Epidermal melanocyte (primary cell): ENCODE measurements around the gene CAT.

ENCODE experiments used
- DNase-seq: peaks from one replicate; pipeline ENCODE4 v3.0.0; 2011; ENCODE audit warnings: low spot score; ENCODE audit not compliant: insufficient read length

CAT gene

DNA sequence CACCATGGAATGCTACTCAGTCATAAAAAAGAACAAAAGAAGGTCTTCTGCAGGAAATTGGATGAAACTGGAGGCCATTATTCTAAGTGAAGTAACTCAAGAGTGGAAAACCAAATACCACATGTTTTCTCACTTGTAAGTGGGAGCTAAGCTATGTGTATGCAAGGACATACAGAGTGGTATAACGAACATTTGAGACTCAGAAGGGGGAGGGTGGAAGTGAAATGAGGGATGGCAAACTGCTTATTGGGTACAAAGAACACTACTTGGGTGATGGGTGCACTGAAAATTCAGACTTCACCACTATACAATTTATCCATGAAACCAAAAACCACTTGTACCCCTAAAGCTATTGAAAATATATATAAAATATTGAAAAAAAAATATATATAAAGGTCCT is 13.4 kb upstream of the CAT start:
- no peak for DNase-seq

DNA sequence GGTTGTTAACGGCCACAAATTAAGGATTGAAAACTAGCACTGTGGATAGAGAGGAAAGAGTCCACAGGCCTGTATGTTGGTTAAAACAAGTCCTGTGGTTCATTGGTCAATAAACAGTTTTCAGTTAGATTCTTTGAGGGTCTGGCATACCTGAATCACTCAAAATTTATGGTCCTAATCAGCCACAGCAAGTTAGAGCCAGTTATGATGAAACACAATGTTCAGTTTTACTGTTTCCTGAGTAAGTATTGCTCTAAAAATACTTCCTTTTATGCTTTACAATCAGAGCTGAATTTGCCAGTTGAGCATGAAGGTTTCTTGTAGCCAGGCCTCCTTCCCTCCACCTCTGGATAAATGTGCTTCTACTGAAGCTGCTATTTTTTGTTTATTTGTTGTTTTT is 12.9 kb upstream of the CAT start:
- DNase-seq, result no peak

DNA sequence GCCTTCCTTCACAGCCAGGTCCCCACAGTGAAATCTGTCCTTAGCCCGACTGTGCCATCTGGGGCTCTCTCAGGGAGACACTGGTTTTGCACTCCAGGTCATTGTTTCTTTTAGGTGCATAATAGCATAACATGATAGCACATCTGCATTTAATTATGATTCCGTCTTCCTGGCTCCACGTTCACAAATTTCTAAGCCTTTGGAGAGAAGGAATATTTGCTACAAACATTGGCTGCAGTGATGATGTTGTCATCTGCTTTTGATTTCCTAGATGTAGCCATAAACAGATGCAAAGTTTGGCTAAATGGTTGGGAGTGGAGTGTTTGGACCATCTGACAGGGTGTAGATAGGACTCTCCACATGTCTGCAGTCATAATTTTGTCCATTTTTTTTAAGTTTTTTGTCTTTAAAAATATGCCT is 12.0 kb upstream of the CAT start:
- DNase-seq, result no peak

DNA sequence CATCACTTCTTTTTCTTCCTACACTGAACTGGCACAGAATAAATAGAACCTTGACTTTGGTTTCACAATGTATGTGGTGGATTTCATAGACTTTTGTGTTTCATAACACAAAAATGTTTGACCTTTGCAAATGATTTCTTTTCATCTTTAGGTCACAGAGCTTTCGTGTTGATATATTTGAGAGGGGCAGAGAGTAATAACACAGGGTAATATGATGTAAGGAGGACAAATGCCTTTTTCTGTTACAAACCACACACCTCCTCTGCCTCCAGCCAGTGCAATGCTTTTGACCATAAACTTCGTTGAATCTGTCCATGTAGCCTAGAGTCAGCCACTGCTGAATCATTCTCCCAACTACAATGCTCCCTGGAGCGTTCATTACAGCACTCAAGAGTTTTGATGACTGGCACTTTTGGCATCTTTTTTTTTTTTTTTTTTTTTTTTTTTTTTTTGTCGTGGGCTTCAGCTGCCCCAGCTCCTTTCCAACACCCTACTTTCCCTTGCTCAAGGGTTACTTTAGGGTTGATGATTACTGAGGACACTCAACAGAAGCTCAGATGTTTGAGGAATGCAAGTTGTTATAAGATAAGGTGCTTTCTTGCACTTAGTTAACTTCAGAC is 11.4 kb upstream of the CAT start:
- no peak for DNase-seq

DNA sequence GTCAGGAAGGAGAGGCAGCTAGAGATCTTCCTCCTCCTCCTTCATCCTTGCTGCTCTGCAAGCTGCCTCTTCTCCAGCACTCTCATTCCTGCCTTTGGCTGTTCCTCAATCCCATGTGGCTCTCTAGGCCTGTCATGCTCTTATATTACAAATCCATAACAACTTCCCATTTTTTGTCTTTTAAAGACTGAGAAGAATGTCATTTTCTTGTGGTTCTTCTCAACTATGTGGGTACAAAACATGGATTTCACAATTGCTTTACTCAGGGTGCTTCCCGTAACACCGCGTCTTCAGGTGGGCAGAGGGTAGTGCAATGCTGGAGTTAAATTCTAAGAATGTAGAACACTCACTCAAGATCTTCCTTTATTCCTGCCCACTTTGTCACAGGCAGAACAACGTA is 6.8 kb upstream of the CAT start:
- DNase-seq, result no peak

DNA sequence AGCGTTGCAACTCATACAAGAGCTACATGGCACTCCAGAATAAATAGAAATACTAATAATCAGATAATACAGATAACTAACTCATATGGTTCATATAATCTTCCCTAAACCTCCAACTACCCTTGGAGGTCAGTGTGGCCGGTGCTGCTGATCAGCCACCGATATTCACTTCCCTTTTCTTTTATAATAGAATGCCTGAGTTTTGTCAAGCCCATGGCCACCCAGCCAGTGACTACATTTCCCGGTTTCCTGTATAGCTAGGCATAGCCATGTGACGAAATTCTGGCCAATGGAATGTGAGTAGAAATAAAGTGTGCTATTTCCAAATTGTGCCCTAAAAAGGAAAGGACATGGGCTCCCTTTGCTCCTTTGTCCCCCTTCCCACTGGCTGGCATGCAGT is 5.9 kb upstream of the CAT start:
- no peak for DNase-seq

DNA sequence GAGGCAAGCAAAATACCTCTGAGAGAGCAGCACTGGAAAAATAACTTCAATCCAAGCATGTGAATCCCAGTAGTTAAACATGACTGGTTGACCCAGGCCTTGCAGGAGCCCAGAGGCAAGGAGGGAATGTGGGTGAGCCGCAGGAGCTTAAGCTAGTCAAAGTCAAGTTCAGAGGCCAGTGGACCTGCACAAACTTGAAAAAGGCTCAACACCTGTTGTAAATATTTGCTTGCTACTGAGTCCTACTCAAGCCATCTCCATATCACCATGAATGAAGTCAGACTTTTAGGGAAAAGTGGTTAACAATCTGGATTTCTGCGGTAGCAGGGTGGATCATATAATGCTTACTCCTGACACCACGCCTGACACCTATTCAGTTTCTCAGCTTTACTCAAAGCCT is 4.8 kb upstream of the CAT start:
- no peak for DNase-seq

DNA sequence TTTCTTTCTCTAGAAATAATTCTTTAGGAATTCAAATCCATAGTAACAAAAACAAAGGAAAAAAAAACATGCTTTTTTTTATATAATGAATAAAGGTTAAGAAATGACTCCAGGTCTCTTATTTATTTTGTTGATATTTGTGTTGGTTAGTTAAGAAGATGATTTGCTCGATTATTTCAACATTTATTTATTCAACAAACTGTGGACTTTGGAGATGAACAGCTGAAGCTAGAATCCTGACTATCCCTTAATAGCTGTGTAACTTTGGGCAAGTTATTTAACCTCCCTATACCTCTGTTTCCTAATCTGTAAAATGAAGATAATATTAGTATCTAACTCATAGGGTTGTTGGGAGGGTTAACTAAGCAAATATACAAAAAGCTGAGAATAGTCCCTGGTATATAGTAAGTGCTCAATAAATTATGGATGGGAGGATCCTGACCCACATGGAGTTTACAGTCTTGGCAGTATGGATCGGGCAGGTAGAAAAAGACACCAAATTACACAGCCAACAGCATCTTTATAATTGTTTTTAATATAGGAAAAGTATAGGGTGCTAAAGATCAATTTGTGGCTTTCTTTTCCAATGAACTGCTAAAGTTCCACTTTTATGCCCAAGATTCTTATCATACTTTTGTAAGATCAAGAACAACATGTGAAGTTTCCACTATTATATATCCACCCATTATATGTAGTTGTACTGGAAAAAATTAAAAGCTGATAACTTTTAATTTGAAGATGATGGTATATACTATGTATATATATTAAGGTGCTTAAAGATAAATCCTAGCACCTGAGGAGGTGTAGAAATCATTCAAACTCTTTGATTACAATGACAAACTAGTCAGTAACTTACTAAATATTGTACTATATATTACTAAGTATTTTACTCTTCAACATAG is 1.3 kb upstream of the CAT start:
- DNase-seq, result no peak

DNA sequence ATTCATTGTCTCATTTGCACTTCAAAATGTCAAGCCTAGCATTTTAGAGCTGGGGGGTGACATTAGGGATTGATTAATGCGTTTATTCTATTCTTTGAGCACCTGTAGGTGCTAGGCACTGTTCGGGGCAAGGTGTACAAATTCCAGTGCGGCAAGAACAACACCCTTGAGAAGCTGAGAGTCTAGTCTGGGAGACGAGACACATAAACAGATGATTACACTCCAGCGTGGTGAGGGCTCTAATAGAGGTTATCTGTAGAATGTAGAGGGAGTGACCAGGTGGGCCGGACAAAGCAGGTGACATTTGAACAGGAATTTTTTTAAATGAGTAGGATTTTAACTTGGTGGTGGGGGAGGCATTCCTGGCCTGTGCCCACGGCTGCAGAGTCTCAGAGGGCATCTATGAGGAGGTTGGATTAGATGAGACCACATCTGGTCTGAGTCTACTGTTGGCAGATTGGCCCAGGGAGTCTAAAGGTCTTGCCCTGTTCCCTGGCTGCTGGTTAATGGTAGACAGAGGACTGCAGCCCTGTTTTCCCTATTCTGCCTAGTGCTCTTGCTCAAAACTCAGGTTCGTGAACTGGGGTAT is 970 bp downstream of the CAT start:
- no peak for DNase-seq

DNA sequence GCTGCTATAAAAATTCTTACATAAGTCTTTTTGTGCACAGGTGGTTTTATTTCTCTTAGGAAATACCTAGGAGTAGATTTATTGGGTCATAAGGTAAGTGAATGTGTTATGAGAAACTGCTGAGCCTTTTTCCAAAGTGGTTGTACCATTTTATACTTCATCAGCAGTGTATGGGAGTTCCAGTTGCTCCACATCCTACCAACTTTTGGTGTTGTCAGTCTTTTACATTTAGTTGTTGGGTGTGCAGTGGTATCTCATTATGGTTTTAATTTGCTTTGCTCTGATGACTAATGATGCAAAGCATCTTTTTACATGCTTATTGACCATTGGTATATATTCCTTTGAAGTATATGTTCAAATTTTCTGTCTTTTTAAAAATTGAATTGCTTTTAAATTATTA is 3.1 kb downstream of the CAT start:
- no peak for DNase-seq

DNA sequence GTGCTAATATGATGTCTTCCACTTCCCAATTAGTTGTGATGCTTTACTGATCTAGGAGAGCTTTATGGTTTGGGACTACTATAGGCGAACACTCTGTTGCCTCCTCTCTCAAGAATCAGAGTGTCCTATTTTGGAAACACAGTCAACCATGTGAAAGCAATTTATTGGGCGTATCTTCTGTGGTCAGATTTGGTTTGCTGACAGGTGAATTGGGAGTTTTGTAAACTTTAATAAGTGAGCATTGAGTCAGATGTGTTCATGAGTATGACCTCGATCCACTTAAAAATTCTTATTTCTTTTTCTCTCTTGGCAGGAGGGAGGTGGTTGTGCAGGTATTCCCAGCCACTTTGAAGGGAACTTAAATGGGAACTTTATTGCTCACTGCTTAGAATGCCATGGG is 4.4 kb downstream of the CAT start:
- no peak for DNase-seq

DNA sequence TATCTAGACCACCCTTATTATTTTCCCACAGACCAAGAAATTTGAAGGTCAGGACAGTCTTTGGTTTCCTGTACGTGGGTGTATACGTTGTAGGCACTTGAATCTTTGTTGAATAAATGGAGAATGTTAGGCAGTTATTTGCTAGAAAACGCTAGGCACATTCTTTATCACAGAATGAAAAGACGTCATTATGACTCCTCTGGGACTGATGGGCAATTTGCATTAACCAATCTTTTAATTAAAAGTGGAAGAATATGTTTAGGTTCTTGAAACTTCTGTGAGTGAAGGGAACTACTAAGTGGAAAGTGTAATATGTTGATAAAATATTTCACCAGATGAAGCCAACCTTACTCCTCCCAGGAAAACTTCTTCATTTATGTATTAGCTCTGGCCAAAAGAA is 5.7 kb downstream of the CAT start:
- no peak for DNase-seq

DNA sequence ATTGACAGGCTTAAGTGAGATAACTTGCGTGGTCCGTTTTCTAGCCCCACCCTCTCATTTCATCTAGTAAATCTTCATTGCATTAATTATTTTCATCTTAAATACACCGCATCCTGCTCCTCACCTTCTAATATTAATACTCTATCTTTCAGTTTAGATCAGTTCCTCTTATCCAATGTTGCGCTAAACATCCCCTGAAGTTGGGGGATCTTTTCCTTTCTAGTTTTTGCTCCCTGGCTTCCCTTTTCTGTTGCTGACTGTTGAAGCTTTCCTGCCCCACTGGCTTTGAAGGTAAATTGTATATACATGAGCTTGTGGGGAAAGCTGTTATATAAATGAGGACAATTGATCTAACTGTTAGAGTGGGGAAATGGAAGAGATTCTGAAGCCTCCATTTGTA is 7.2 kb downstream of the CAT start:
- DNase-seq, result no peak

DNA sequence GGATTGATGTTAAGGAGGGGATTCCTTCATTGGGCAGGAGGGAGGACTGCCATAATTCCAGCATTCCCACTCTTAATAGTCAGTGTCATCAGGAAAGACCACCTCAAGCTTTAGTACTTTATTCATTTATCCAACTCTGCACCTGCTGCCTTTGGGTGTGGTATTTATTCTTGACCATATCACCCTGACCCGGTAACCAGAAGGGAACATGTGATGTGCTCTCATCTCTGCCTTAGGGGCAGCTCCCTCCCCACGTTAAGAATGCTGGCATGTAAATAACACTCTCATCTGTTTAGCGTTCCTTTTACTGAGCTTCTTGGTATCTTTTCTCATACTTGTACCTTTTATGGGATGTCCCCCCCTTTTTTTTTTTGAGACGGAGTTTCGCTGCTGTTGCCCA is 7.7 kb downstream of the CAT start:
- DNase-seq, result no peak

DNA sequence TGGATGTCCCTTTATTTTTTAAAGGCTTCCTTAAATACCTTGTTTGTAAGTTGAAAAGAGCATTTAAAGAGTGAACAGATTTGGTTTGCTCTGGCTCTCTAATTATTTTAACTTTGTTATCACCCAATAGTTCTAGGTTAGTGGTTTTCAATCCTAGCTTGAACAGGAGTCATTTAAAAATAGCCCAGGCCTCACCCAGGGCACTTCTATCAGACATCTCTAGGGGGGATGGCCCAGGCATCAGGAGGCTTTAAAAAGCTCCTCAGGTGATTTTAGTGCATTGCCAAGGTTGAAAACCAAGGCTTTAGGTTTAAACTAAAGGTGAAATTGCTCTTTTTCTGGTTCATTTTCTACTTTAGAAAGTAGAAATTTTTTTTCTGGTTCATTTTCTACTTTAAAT is 8.3 kb downstream of the CAT start:
- no peak for DNase-seq

DNA sequence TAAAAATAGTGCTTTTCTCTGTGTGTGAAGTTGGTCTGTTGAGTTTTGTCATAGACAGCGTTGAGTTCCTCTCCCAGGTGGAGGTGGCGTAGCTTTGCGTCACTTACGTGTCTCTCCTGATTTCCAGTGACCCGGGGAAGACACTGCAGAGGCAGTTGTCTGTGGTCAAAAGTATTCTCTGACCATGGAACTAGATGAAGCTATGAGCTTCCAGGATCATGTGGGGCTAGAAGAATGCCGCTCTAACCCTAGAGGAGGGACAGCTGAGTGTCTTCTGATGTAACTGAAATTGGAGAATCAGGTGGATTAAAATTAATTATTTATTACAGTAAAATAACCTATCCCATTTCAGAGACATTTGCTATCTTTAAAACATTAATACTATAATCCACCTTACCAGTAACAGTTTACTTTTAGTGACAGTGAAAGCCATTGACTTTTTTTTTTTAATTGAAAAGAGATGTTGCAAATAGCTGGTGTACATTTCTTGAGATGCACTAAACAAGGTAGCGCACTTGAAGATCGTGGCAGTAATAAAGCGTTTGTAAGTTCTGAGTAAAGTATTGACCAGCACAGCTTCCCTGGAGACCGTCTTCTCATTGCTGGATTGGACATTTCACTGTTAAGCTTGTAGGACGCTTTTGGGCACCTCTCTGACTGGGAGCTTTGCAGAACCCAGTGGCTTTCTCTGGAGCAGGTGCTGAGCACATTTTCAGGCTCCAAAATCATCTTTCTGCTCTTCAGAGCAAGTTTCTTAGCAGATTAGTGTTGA is 9.7 kb downstream of the CAT start:
- no peak for DNase-seq

DNA sequence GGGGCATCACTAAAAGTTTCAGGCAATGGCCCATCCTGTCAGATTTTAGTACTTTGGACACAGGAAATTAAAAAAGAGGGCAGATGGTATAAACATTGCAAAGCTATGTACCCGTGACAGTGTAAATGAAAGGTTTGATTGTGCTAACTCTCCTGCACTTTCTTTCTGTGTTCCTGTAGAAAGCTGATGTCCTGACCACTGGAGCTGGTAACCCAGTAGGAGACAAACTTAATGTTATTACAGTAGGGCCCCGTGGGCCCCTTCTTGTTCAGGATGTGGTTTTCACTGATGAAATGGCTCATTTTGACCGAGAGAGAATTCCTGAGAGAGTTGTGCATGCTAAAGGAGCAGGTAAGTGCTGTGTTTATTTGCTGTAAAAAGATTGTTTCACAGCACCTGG is 10.3 kb downstream of the CAT start:
- DNase-seq, result no peak

DNA sequence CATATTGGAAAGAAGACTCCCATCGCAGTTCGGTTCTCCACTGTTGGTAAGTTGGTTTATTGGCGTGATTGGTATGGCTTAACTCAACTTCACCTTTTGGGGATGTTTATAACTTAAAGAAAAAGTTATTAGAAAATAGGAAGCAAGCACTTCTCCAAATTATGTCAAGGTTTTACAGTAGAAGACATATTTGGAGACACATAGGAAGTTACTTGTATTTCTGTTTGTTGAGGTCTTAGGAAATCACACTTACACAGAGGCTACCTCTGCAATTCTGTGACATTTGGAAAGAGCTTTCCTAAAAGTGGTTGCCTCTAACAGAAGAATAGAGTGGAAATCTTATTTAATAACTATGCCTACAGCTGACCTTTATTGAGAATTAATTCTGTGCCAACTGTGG is 12.3 kb downstream of the CAT start:
- no peak for DNase-seq

DNA sequence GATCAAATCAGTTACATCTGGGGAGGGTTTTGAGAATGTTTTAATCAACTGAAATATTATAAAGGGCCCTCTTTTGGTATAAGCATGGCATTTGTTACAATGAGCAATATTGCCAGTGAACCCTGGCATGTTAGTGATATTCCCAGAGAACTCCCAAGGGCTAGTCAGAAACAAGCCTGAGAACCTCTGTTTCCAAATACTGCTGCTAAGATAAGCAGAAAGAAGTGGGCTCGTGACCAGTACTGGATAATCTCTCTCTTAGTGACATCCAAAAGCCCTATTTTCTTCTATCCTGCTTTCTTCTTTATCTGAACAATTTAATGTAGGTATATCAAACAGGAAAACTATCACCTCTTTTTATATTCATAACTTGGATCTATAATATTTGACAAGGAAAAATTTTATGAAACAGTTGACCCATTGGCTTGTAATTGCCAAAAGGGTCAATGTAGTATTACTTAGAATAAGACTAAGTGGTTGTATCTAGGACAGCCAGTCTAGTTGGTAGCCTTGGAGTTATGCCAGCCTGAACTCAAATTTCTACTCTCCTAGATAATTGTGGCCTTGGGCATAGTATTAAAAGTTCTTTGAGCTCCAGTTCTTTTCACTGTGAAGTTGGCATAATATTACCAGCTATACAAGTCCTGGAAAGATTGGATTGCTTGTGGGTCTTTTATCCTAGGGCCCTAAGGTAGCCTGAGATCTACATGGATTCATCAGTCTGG is 15.7 kb downstream of the CAT start:
- DNase-seq, result no peak

DNA sequence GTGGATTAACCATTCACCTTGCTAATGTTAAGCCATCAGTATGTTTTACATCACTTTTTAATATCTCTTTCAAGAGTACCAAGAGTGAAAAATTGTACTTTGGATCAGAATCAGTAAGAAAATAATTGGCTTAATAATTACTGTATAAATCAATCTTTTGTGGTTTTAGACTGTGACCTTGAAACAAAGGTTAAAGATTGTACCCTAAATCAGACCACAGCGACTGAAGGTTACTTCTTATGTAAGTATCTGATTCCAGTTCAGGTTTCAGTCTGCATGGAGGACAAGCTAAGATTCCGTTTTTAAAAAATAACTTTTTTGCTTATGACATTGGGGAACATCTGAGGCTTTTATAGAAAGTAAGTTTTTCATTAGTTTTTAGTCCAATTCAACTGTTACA is 18.9 kb downstream of the CAT start:
- no peak for DNase-seq

DNA sequence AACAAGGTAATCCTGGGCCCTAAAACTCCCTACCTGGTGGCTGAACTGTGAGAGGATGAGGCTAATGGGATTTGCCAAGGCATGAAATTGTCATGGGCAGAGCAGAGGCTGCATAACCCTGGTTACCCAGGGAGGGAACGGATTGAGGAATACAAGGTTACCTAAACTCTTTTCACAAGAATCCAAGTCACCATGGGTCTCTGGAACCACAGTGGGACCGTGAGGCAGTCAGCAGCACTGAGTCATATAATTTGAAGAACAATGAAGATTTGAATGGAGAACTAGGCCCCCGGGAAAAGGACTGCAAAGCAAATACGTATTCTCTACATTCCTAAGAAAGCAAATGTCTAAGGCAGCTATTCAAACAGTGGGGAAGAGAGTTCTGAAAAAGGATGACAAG is 19.8 kb downstream of the CAT start:
- DNase-seq, result no peak
